Hypothalamus (tissue), 51 donors: ENCODE results near the gene CTNND2.
"Not testable (repeated sequence)": the region's sequence is repeated elsewhere in the genome, so short reads cannot be mapped to it uniquely, and the experiment has no call there.

Experiments used
- DNase-seq, 51 donors: peaks; one replicate each; lab custom pipeline; 2025; lab: John Stamatoyannopoulos, UW

Gene CTNND2

DNA sequence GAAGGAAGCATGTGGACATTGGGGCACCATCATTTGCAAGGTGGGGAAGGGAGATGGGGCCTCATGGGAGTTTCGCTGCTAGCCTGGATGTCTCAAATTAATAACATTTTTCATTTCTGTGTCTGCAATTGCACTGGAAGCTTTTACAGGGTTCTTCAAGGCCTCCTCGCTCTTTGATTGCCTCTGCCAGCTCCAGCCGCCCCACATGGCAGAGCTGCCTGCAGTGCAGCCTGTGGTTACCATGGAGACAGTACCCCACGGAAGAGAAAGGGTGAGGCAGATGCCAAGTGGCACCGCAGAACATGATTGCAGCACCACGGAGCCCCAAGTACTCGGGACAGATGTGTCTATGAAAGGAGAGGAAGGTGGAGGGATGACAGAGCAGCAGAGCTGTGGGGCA is 25.4 kb downstream of the CTNND2 start:
- peak in 36 of 51 donors; percentile 6 to 76 (median 44) for DNase-seq

DNA sequence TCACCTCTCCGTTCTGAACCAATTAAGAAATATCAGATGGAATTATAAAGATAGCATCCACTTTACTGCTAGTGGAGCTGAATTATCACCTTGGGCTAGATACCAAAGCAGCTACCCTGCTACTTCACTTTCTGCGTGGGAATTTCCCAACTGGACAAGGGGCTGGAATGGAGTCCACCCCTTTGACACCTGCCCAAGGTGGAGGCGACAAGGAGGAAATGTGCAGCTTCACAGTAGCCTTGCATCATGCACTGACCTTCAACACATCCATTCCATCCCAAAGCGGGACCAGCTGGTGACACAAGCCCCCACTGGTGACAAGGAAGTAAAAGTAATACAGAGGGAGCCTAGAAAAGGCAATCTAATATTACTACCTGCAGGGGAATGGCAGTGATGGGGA is 30.7 kb downstream of the CTNND2 start:
- DNase-seq, result no peak

DNA sequence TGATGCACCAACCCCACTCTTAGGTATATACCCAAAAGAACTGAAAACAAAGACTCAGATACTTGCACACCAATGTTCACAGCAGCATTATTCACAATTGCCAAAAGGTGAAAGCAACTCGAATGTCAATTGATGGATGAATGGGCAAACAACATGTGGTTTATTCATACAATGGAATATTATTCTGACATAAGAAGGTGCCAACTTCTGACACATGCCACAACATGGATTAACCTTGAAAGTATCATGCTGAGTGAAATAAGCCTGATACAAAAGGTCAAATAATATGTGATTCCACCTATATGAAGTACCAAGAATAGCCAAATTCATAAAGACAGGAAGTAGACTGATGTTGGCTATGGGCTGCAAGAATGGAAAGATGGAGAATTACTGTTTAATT is 35.0 kb downstream of the CTNND2 start:
- no peak for DNase-seq

DNA sequence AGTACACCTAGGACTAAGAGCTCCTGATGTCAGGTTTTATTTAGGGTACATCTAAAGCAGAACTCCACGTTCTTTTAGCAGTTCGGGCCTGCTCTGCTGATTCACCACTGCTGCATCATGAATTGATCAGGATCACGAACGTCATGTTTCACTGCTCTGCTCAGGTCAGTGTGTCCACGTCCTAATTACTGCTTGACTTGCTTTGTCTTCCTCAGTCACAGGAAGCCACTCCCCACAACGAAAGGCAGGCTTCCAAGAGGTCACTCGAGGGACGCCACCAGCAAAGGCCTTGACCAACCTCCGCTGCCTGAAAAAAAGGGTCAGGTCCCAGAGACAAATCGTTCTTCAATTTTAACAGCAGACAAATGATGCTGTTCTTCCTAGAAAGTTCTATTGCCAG is 40.3 kb downstream of the CTNND2 start:
- peak in 1 of 51 donors; percentile 14 for DNase-seq

DNA sequence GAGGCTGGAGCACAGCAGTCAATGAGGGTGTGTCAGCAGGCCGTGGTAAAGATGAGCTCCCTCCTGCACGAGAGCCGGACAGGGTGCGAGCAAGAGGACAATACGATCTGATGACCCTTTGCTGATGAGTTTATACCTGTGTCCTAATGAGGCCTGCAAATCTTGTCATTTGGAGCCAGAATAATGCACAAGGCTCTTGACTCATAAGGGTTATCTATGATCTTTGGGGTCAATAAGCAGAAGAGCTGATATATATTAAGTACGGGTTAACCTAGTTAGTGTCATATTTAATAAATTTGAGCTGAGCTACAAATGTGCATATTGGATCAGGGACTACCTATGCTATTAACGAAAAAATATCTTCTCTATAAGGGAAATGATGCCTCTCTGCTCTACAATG is 46.9 kb downstream of the CTNND2 start:
- no peak for DNase-seq

DNA sequence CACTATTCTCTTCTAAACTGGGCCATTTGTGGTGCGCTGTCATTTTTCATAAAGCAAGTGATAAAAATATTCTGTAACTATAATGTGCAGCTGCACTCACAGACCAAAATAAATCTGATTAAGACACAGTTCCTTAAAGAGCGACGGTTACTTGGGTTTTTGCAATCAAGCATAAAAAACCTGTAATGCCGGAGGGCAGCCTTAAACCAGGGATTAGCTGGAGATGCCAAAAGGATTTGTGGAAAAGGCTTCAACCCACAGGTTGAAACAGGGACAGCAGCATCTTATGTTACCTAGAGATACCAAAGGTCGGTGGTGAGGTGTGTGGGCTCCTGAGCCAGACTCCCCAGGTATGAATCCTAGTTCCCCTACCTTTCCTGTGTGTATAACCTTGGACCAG is 49.3 kb downstream of the CTNND2 start:
- DNase-seq, result no peak

DNA sequence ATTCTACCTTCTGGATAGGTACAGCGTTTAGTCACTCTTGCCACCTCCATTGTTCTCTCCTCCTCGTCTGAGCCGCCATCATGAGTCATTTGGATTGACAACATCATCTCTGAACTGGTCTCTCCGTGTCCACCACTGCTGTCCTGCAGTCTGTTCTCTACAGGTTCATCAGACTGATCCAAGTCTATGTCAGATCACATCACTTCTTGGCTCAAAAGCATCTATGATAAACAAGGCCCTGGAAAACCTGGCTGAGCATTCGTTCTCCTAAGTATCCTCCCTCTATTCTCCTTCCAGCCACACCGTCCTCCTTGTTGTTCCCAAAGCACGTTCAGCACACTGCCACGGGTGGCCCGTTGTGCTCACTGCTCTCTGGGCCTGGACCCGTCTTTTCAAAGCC is 50.5 kb downstream of the CTNND2 start:
- no peak for DNase-seq

DNA sequence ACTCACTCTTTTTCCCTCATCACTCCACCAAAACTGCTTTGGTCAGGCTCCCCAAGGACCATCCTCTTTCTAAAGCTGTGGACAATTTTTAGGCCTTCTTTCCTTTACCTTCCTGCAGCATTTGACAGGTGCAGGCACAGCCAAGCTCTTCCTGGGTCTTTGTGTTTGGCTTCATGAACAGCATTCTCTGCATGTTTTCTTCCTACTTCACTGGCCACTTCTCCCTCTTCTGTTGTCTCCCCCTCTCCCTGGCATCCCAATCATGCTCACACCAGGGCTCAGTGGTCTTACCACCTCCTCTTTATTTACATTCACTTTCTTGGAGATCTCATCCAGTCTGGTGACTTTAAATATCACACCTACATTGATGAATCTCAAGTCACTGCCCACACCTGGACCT is 51.1 kb downstream of the CTNND2 start:
- DNase-seq, result no peak

DNA sequence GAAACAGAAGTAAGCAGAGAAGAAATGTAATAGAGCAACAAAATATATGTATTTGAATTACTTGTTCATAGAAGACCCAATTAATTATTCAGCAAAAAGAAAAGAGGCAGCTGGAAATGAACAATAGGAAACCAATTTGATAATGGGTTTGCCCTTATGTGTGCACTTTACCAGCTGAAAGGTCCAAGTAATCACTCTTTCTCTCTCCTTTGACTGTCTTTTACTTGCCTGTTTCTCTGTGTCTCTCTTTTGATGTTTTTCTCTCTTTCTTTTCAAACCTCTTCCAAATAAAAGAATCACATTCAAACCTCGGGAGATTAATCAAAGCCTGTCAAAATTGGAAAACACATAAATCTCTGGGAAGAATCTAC is 51.5 kb downstream of the CTNND2 start:
- no peak for DNase-seq

DNA sequence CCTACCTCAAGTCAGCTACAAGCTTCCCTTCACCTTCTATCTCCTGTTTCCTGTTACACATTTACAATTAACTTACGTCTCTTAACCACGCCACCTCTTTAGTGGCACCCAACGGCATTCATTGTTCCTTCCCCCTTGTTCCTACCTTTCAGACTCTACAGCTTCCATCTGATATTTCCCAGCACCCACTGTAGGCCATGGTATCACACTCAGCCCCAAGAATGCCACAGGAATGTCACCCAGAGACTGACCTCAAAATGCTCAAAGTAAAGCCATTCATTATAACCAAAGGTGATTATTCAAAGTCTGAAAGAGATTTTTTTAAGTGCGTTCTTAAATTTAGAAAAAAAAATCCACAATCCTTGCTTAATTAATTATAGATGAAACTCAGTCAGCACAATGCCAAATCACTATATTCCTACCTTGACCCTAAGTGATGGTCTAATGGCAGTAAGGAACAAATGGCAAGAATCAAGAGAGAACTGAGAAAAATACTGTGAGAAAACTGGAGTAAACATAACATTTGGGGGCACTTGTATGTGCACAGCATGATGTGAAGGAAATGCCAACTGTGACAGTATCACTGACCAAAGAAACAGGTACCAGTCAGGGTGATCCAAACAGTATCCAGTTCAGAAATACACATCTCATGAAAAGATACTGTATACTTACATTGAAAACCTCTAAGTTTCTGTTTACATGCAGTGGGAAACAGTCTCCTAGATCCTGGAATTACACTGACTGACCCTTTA is 52.1 kb downstream of the CTNND2 start:
- DNase-seq, result no peak

DNA sequence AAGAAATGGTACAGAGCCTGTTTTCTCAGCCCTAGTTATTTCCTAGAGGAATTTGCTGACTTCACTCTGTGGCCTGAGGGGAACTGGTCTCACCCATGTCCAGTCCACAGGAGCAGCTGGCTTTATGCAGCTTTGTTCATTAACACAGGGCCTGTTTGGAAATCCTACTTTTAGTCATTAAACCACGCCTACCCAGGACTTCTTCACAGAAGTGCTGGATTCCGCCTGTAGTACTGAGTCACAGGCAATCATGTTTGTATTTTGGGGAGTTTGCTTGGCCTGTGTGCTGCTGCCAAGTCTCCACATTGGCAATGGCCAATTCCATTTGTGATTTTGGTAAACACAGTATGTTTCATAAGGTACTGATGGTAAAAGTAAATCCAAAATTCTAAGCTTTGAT is 52.8 kb downstream of the CTNND2 start:
- DNase-seq, result peak in 7 of 51 donors; percentile 11 to 31 (median 17)

DNA sequence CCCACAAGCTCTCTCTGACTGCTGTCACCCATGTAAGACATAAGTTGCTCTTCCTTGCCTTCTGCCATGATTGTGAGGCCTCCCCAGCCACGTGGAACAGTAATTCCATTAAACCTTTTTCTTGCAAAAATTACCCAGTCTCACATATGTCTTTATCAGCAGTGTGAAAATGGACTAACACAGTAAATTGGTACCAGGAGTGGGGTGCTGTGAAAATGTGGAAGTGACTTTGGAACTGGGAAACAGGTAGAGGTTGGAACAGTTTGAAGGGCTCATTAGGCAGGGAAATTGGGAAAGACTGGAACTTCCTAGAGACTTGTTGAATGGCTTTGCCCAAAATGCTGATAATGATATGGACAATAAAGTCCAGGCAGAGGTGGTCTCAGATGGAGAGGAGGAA is 75.7 kb downstream of the CTNND2 start:
- DNase-seq, result not testable (repeated sequence)

DNA sequence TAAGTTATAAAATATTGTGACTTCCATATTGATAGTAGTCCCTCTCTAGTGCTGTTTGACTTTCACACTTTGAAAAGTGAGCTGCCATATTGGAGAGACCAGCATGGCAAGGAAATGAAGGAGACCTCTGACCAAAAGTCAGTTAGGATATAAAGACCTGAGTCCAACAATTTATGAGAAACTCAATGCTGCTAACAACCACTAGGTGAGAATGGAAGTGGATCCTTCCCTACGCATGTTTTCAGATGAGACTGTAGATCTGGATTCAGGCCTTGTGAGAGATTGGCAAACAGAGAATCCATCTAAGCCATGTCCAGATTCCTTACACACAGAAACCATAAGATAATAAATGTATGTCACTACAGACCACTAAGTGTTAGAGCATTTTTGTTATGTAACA is 81.6 kb downstream of the CTNND2 start:
- DNase-seq, result no peak

DNA sequence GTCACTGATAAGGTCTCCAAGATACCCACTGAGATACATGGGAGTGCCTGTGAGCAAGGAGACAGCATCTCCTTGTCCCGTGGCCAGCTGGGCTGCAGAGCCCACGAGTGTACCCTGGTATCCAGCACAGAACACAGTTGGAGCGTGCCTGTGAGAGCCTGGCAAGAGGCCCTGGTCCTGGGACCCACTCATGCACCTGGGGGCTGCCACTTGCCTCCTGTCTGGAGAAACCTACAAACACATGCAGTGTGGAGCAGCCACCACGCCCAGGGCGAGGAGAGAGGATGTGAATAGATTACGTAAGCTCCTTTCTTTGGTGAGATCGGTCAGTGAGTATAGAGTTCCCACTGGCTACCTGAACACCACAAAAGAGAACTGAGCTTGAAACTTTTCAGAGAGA is 88.3 kb downstream of the CTNND2 start:
- DNase-seq, result no peak

DNA sequence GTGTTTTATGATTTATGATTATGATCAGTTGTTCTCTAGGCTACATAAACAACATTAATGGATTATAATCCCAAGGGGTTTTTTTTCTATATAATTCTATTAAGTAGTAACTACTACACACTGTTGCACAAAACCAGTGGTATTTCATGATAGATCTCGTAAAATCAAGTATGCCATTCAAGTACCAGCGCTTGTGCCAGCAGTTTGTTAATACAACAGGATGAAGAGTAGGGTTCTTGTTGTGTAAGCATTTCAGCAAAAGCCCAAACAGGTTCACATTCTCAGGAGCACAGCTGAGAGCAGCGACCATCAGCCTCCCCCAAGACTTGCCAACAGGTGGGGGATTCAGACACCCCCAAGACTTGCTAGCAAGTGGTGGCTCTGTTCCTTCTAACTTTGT is 88.8 kb downstream of the CTNND2 start:
- DNase-seq, result no peak

DNA sequence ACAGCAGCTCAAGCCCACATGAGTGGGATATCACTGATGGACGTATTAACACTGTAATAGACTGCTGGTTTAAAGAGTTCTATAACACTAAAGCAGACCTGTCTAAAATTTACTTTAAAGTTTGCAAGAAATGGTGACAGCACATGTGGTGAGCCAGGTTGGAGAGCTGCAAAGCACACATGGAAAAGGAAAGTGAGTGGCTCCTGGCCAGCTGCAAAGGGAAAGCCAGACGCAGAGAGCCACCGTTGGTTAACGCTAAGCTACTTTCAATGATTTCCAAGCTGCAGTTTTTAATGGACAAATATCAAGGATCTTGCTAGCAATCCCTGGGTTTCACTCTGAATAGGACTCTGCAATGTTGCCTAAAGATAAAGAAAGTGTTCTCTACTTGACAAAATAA is 89.9 kb downstream of the CTNND2 start:
- peak in 2 of 51 donors; percentile 4 to 8 for DNase-seq

DNA sequence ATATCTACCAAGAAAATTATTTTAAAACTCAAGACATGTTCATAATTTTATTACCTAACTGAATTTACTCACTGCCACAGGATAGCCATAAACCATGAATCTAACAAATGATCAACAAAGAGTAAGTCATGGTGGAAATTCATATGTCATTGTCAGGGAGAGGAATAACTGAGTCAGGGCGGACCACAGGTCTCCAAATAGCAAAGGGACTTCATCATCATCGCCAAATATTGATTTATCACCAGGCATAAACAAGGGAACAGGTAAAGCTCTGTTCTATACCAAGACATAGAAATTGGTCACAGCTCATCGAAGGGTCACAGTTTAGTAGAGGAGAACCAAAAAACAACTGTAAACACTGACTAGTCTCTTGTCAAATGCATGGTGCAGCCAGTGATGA is 94.8 kb downstream of the CTNND2 start:
- DNase-seq, result no peak

DNA sequence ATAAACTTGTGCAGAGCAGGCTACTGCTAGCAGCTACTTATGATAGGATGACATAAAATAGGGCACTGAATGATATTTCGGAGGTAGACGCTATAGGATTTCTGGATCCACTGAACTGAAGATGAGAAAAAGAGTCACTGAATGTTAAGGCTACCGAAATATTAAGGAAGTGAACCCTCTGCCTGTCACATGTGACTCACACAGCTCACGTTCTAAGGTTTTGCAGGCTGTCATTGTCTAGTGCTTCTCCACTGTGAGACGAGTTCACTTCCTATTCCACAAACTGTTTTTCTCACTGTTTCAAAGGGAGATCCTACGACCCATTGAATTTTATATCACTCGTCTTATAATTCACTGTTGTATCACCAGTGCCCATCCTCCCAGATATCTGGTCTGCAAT is 100.8 kb downstream of the CTNND2 start:
- DNase-seq, result no peak

DNA sequence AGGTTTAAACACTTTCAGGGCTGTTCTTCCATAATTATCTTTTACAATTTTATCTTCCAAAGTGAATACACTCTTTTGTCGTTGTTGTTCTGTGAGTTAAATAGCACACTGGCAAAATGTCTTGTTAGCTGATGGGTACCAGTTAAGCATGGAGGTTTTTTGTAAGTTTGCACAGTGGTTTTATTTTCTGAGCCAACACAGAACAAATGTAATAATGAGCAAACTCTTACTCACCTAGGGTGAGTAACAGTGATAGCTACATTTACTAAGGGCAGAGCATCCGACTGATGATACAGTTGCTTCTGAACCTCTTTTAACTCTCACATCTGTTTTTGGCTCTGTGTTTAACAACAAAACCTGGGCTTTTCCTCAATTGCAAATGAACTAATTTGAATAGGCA is 103.2 kb downstream of the CTNND2 start:
- no peak for DNase-seq

DNA sequence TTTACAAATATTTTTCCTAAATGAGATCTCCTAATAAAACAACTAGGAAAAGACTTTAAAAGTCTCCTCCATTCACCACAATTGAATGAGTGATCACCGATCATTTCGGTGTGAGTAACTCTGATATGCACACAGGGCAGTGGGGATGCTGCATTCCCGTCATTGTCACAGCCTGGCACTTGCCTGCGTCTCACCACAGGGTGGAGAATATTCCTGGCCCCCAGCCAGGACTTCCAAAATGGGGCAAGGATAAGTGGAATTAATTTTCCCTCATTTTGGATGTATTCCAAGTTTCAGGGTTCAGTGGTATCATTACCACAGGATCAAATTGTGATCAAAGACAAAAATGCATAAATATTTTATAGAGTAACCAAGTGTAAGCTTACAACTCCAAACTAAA is 107.1 kb downstream of the CTNND2 start:
- peak in 15 of 51 donors; percentile 2 to 55 (median 15) for DNase-seq

DNA sequence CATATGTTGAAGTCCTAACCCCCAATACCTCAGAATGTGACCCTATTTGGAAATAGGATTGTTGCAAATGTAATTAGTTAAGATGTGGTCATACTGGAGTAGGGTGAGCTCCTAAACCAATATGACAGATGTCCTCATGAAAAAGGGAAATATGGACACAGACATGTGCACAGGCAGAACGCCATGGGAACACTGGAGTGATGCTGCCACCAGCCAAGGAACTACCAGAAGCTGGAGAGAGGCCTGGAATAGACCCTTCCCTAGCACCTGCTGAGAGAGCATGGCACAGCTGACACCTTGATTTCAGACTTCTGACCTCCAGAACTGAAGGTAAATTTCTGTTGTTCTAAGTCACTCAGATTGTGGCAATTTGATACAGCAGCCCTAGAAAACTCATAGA is 110.8 kb downstream of the CTNND2 start:
- DNase-seq, result no peak

DNA sequence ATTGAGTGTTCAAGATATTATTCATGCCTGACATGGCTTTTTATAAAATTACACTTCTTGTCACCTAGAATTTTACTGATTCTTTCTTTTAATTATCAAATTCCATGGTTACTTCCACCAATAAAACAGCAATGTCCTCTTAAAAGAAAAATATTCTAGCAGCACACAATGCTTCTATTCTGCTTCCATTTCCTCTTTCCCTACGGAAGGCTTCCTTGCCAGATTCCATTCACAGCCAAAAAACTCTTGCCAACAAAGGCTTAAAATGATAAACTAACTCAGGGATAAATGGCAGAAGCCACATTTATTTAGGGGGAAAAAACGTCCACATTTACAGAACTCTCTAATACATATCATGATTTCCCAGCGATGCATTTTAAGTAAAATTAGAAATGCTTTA is 111.6 kb downstream of the CTNND2 start:
- DNase-seq, result peak in 1 of 51 donors; percentile 6

DNA sequence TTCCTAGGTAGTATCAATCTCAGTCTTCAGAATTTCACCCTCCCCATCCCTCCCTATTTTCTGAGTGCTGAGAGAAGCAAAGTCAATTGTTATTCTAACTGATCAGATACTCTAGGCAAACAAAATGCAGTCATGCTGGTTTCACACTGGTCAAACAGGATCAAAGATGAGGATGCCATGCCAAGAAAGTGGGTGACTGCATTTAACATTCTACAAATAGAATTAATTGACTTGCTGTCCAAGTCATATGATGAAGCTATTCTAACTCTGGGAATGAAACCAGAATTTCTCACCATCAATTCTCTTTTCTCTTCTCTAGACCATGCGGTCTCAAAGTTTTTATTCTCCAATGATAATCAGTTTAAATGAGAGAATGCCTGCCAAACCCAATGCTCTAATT is 112.5 kb downstream of the CTNND2 start:
- DNase-seq, result peak in 3 of 51 donors; percentile 8 to 35 (median 26)
